Activated CD4-positive, alpha-beta T cell treated with anti-CD3 and anti-CD28 coated beads, Interleukin-2, Interleukin-4, amounts not matched to agents 100 ng/mL and 50 ng/mL, durations not matched to agents 16 hours and 8 hours (primary cell): ENCODE results near the gene MARK4.
"Not testable (repeated sequence)": the region's sequence is repeated elsewhere in the genome, so short reads cannot be mapped to it uniquely, and the experiment has no call there.

ENCODE experiments used
- DNase-seq: peaks from one replicate; pipeline ENCODE4 v3.0.0-alpha.2; 2020; ENCODE audit warnings: low spot score

Gene MARK4

DNA sequence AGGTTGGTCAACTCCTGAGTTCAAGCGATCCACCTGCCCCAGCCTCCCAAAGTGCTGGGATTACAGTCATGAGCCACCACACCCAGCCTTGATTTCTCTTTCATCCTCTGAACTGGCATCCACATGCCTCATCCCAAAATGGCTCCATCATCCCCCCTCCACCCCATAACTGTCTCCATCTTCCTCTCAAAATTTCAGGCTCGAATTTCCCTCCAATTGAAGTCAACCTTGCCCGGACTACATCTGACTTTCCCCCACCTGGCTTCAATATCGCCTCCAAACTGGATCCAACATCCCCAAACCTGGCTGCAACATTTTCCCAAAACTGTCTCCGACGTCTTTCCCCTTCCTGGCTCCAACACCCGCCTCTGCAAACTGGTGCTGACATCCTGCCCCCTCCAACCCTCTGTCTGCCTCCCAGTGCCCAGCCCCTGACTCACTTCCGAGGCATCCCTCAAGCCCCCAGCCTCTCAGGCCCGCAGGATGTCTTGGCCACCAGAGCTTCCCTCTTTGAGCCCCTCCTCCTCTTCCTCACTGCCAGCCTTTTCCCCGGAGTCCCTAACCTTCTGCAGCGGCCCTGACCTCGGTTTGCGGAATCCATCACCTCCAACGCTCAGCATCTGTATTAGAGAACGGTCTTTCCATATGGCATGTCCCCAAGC, 6.8 kb upstream of the MARK4 start:
- DNase-seq: no peak

DNA sequence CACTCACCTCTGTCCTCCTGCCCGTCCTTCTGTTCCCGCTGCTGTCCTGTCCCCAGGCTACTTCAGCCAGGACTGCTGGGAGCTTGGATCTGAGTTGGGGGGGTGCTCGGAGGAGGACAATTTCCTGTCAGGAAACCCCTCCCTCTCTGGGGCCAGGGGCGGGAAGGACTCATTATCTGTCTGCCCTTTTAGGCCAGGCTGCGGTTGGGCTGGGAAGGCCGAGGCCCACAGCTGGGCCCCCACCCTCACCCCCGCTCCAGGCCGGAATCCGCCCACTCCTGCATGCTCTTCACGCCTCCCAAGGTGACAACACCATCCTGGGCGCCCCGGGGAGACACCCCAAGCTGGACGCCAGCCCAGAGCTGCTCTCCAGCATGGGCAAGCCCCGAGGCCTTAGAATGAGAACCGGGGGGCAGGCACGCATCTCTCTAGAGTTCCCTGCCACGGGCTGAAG, 5.7 kb upstream of the MARK4 start, which contains the start of gene EXOC3L2:
Gene EXOC3L2, minus strand, starts transcription at position 74 of the 454 bp plus-strand sequence. CDS start 6,362 bp downstream, outside the sequence.
- no peak for DNase-seq

DNA sequence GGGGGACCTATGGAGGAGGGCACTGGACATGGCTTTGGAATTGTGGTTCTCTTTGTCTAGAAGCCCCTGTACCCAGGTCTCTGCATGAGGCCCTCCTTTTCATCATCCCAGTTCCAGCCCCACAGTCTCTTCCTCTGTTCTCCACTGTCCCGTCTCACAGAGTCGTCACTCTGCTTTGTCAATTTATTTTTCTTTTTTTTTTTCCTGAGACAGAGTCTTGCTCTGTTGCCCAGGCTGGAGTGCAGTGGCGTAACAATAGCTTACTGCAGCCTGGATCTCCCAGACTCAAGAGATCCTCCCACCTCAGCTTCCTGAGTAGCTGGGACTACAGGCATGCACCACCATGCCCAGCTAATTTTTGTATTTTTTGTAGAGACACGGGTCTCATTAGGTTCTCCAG, 5.2 kb upstream of the MARK4 start:
- no peak for DNase-seq

DNA sequence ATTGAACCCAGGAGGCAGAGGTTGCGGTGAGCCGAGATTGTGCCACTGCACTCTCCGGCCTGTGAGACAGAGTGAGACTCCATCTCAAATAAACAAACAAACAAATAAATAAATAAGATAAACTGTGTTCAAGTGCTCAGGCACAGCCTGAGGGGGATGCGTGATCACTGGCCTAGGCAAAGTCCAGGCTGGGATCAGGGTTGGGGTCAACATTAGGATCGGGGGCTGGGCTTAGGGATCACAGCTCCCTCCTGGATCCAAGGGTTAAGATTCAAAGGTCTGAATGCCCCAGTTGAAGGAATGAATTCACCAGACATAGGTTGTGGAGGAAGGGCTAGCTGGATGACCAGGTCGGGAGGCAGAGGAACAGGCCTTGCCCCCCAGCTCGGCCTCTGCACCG, 3.9 kb upstream of the MARK4 start:
- no peak for DNase-seq

DNA sequence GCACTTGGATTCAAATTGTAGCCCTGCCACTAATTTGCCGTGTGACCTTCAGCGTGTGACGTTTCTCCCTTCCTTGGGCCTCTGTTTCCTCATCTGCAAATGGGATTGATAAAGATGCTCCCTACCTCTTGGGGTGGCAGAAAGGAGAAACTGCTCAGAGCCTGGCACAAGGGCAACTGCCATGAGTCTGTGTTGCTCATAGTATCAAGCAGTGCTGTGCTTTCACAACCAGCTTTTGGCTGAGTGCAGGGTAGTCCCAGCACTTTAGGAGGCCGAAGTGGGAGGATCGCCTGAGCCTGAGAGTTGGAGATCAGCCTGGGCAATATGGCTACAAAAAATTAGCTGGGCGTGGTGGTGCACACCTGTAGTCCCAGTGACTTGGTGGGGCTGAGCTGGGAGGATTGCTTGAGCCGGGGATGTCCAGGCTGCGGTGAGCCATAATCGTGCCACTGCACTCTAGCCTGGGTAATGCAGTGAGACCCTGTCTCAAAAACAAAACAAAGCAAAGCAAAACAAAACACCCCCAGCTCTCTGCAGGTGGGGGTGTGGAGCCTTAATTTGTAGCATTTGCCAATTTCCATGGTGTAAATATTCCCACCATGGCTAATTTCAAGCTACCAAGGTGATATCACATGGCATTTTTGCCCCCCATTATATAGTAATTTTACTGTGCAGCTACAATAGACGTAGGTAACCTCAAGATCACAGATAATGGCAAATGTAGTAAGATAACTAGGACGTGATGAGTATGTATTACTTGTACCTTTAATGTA, 1.6 kb upstream of the MARK4 start:
- no peak for DNase-seq

DNA sequence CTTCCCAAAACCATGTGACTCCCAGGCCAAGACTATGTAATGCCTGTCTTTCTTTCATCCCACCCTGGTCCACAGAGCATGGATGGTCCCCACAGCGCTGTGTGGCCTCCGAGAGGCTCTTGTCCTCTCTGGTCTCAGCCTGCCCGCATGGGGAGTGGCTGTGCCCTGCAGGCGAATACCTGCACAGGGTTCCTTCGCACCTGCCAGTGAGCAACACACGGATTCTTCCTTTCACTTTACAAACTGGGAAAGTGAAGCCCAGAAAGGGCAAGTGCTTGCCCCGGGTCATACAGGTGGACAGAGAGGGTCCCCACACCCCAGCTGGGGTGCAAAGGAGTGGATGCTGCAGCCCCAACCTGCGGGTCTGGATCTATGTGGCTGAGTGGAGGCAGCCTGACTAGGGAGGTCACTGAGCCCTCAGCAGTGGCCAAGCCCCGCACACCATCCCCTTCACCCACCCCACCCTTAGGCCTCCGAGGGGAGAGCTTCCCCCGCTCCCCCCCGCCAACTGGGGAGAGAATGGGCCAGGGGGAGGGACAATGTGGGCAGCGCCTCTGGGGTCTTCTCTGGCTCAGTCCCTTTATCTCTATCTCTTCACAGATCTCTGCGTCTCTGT, 747 bp upstream of the MARK4 start:
- no peak for DNase-seq

DNA sequence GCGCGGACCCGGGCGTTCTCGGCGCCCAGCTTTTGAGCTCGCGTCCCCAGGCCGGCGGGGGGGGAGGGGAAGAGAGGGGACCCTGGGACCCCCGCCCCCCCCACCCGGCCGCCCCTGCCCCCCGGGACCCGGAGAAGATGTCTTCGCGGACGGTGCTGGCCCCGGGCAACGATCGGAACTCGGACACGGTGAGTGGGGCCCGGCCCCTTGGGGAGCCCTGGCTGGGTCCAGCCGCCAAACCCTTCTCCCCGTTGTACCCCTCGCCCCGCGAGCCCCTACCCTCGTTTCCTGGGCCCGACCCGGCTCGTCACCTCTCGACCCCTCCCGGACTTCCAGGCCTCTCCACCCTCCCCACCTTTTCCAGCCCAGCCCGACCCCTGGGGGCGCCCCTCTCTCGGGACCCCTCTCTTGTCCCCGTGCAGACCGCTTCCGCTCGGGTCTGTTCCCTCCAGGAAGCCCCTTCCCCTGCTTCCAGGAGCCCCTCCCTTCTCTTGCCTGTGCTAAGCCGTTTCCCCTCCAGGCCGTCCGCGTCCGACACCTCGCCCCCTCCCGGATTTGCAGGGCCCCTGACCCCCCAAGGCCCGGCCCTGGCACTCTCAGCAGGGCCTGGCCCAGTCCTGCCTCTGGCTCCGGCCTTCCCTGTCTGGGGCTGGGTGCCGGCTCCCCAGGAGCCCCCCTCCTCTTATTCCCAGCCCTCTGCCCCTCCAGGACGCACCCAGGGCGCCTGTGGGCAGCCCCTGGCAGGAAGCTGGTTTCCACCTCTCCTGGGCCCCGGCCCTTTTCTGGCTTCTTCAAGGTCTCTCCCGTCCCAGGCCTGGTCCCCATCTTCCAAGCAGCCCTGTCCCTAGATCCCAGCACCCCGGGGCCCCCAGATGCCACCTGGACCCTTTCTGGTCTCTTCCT, 632 bp downstream of the MARK4 start:
- DNase-seq: no peak

DNA sequence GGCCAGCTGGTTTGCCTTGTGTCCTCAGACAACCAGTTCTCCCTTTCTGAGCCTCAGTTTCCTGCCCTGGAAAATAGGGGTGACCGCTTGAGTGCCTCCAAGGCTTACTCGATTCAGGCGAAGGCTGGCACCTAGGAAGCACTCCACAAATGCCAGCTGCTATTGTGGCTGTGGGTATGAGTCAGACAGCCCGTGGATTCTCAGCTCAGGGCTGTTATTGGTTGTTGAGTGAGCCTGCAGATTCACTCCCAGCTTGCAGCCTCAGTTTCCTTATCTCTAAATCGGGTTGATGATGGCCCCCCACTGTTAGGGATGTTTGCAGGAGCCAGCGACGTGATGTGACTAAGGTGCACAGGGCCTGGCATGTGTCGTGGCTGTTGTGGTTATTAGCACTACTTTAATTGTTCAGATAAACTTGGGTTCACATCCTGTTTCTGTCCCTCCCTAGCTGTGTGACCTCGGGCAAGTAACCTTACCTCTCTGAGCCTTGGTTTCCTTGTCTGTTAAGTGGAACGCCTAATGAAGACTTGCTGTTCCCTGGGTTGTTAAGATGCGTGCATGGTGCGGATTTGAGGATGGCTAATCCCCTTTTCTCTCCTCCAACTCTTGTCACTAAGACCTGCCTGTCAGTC, 2.4 kb downstream of the MARK4 start:
- DNase-seq: peak; percentile 19

DNA sequence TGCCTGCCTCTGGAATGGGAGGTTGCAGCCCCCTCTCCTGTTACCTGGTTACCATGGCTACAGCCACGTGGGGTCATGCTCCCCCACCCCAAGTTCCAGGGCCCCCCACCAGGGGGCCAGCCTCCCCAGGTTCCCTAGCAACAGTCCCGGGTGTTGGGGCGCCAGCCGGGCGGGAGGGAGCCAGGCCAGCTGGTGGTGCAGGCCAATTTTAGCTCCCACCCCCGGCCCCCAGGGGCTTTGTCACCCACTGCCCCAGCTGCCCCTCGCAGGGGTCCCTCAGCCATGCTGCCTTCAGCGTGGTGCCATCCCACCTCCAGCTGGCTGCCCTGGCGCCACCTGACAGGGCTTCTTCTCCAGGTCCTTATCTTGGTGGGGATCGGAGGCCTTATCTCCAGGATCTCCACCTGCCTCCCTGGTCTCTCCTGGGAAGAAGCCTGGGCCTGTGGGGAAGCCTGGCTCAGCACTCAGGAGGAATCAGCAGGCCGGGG, 3.0 kb downstream of the MARK4 start:
- no peak for DNase-seq

DNA sequence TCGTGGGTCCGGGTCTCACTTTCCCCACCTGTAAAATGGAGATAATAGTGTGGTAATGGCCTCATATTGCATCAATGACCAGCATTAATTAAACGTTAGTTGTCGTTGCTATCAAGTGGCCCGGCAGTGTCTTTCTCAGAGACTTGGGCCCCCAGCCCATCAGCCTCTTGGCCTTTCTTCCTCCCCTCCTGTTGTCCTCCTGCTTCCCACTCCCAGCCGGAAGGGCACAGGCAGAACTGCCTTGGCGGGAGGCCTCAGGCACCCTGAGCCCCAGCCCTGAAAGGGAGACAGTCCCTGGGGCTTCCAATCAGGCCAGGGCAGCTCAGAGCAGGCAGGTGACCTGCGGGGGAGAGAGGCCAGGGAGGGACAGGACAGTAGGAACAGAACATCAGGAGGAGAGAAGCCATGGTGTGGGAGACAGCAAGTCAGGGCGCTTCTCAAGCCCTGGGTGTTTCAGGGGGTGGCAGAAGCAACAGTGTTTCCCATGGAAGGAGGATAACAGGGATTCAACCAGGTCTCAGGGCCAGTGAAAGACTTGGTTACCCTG, 4.6 kb downstream of the MARK4 start:
- no peak for DNase-seq

DNA sequence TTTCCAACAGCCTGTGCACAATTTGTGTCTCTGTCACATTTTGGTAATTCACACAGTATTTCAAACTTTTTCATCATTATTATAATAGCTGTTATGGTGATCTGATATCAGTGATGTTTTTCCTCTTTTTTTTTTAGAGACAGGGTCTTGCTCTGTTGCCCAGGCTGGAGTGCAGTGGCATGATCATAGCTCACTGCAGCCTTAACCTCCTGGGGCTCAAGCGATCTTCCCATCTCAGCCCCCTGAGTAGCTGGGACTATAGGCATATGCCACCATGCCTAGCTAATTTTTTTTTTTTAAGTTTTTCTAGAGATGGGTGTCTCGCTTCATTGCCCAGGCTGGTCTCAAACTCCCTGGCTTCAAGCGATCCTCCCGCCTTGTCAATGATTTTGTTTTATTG, 5.8 kb downstream of the MARK4 start:
- DNase-seq: no peak

DNA sequence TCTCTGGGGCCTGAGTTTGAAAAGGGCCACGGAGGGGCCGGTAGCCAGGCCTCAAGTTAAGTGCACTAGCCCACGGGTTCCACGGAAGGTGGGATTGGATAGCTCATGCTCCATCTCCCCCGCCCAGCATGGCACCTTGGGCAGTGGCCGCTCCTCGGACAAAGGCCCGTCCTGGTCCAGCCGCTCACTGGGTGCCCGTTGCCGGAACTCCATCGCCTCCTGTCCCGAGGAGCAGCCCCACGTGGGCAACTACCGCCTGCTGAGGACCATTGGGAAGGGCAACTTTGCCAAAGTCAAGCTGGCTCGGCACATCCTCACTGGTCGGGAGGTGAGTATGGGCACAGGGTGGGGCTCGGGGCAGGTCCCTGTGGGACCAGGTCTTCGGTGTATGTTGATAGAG, 7.8 kb downstream of the MARK4 start:
- no peak for DNase-seq

DNA sequence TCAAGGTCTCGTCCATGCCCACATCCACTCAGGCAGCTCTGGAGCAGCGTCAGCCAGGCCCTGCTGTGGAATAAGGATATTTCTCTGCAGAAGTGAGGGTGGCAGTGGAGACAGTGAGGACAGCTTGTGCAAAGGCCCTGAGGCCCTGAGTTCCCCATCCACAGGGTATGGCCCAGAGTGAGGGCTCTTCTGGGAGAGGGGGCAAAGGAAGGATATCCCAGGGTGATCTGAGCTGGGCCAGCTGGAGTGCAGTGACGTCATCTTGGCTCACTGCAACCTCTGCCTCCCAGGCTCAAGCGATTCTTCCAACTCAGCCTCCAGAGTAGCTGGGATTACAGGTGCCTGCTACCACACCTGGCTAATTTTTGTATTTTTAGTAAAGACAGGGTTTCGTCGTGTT, 11.5 kb downstream of the MARK4 start:
- DNase-seq: no peak

DNA sequence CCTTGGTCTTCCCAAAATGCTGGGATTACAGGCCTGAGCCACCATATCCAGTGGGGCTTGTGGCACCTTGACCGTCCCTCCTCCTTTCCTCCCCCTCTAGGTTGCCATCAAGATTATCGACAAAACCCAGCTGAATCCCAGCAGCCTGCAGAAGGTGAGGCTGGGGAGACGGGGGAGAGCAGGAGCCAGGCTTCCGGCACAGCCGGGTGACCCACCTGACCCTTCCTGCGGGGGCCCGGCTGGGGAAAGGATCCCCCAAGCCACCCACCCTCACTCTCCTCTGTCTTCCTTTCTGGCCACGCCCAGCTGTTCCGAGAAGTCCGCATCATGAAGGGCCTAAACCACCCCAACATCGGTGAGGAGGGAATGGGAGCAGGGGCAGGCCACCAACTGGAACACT, 11.9 kb downstream of the MARK4 start:
- DNase-seq: no peak

DNA sequence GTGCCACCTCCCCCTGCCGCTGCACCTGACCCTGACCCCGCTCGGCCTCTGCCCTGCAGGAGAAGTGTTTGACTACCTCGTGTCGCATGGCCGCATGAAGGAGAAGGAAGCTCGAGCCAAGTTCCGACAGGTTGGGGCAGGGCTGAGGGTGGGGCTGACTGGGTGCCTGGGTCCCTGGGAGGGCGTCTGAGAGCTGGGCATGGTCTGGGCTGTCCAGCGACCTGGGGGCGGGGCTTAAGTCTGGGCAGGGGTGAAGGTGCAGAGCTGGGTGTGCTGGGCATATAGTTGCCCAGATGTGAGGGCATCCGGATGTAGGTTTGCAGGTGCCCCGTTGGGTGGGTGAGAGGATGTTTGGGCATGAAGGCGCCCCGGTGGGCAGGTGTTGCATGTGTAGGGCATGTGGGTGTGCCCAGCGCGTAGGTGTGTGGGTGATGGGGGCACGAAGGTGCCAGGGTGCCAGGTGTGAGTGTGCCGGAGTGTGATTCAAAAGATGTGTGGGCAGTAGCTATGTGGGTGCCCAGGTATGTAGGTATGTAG, 13.8 kb downstream of the MARK4 start:
- DNase-seq: no peak

DNA sequence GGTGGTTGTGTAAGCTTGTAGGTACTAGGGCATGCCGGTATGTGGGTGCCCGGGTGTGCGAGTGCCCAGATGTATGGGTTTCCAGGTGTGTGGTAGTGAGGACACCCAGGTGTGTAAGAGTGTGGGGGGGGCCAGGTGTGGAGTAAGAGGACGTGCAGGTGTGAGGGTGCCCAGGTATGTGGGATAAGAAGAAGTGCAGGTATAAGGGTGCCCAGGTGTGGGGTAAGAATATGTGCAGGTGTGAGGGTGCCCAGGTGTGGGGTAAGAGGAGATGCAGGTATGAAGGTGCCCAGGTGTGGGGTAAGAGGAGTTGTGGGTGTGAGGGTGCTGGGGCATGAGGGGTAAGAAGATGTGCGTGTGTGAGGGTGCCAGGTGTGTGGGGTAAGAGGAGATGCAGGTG, 14.3 kb downstream of the MARK4 start:
- DNase-seq: no peak

DNA sequence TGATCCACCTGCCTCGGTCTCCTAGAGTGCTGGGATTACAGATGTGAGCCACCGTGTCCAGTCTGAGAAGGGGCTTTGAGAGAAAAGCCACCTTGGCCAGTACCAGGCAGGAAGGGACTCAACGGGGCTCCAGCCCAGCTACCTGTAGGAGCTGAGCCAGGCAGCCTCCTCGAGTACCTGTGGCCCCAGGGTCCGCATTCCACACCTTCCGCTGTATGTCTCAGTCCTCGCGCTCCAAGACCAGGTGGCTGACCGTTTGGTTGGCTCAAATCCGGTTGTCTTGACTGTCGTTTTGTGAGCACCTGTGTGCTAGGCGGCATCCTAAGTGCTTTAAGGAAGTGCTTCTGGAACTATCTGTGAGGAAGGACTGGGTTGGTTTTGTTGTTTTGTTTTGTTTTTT, 16.2 kb downstream of the MARK4 start:
- DNase-seq: no peak

DNA sequence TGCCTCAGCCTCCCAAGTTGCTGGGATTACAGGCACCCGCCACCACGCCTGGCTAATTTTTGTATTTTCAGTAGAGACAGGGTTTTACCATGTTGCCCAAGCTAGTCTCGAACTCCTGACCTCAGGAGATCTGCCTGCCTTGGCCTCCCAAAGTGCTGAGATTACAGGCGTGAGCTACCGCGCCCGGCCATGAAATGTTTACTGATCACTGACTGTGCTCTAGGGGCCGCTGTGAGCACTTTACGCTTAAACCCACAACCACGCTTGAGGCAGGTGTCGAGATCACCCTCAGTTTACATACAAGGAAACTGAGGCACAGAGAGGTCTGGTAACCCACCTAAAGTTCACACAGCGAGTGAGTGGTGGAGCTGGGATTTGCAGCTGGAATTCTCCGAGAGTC, 18.9 kb downstream of the MARK4 start:
- not testable (repeated sequence) for DNase-seq

DNA sequence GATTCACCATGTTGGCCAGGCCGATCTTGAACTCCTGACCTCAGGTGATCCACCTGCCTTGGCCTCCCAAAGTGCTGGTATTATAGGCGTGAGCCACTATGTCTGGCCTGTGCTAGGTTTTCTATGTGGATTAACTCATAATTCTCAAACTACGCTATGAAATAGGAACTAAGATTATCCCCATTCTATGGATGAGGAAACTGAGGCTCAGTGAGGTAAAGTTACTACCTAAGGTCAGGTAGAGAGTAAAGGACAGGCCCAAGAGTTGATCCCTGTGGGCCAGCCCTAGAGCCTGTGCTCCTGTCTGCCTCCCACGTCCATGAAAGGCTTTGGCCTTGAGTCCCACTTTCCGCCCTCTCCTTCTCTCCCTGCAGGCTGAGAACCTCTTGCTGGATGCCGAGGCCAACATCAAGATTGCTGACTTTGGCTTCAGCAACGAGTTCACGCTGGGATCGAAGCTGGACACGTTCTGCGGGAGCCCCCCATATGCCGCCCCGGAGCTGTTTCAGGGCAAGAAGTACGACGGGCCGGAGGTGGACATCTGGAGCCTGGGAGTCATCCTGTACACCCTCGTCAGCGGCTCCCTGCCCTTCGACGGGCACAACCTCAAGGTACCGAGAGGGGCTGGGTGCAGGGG, 20.1 kb downstream of the MARK4 start:
- DNase-seq: no peak

DNA sequence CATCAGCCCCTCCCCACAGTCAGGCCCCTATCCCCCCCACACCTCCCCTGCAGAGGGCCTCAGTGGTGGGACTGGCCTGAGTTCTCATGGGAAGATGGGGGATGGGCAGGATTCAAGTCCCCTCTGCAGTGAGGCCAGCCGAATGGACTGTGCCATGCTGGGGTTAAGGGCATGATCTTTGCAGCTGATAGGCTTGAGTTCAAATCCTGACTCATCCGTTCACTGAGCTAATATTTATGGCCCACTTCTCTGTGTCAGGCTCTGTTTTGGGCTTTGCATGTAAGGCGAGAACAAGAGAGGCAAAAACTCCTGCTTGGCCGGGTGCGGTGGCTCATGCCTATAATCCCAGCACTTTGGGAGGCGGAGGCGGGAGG, 20.7 kb downstream of the MARK4 start:
- no peak for DNase-seq

DNA sequence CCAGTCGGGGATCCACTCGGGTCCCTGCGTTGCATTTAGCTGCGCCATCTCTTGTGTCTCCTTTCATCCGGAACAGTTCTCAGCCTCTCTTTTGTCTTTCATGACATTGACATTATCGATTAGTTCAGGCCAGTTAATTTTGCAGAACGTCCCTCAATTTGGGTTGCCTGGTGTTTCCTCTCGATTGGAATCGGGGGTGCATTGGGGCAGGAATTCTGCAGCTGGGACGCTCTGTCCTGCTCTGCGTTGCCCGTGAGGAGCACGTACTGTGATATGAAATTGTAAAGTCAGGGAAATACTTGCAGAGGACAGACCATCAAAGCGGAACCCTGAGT, 22.4 kb downstream of the MARK4 start:
- DNase-seq: no peak
